ENCODE data around the gene OTOP2.

The OTOP2 gene

DNA sequence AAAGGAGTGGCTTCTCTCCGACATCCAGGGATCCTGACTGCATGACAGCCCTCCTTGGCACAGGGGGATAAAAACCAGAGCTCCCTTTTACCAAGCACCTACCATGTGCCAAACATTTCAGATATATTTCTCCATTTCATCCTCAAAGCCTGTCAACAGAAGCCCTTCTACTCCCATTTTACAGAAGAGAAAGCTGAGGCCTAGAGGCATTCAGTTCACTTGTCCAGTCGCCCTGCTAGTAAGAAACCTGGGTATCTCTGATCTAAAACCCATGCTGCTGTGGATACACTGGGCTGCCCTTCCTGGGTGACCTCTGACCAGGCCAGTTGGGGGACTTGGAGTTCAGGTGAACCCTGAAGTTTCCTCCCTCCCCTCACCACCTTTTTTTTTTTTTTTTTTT is 45.4 kb upstream of the OTOP2 start:
- POLR2A ChIA-PET, result interaction anchor here (1.5 kb wide), 1 partner anchor 134 kb away, joined by 6 read pairs; the partner anchor contains the start of gene MRPL58
- no peak for DNase-seq (ENCODE audit: extremely low spot score)
- CTCF ChIA-PET, result interaction anchor here (1.2 kb wide), 1 partner anchor 82 kb away, joined by 3 read pairs; no protein-coding TSS in a partner anchor
- TF ChIP-seq L3MBTL2 (conservative IDR thresholded peaks at IDR 0.05) (no peak), BHLHE40 (IDR thresholded peaks at IDR 0.05; ENCODE audit: borderline replicate concordance) (no peak), ELF4 (IDR thresholded peaks at IDR 0.05) (no peak), FOXM1 (IDR thresholded peaks at IDR 0.05; ENCODE audit: borderline replicate concordance) (no peak), FOXA1 (IDR thresholded peaks at IDR 0.05) (no peak), ZNF384 (IDR thresholded peaks at IDR 0.05) (no peak), TARDBP (IDR thresholded peaks at IDR 0.05) (no peak), LEF1 (IDR thresholded peaks at IDR 0.05; ENCODE audit: borderline replicate concordance) (no peak), CTBP1 (IDR thresholded peaks at IDR 0.05; ENCODE audit: borderline replicate concordance) (no peak), SUZ12 (IDR thresholded peaks at IDR 0.05) (no peak), SP1 (IDR thresholded peaks at IDR 0.05) (no peak), HDGF (IDR thresholded peaks at IDR 0.05; ENCODE audit: borderline replicate concordance) (no peak), ARNT (IDR thresholded peaks at IDR 0.05) (no peak), FOXK2 (IDR thresholded peaks at IDR 0.05) (no peak)
- TF ChIP-seq, protein P1, sequence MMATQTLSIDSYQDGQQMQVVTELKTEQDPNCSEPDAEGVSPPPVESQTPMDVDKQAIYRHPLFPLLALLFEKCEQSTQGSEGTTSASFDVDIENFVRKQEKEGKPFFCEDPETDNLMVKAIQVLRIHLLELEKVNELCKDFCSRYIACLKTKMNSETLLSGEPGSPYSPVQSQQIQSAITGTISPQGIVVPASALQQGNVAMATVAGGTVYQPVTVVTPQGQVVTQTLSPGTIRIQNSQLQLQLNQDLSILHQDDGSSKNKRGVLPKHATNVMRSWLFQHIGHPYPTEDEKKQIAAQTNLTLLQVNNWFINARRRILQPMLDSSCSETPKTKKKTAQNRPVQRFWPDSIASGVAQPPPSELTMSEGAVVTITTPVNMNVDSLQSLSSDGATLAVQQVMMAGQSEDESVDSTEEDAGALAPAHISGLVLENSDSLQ (IDR thresholded peaks at IDR 0.05), result no peak

DNA sequence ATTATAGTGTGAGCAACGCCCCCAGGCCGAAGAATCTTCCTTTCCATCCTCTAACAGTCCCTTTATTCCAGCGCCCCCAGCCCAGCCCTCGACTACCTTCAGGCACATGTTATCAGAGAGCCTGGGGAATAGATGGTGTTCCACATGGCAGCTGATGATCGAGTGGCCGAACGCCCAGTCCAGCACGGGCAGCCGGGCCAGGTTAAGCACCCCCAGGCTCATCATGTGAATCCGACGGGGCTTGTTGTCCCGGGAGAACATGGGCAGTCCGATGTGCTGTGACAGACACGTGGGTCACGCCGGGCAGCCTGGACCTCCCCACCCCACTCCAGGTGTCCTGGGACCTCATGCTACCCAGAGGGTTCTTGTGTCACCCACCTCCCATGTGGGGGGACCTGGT is 44.8 kb upstream of the OTOP2 start:
- no peak for TF ChIP-seq FOXA1 (IDR thresholded peaks at IDR 0.05)
- ChIA-PET POLR2A (interaction anchor here (1.3 to 1.5 kb wide), 2 partner anchors 133 kb away, joined by 3 to 6 read pairs; partner anchors contain the start of gene MRPL58), CTCF (interaction anchor here (1.5 kb wide), 1 partner anchor 14 kb away, joined by 3 read pairs; no protein-coding TSS in a partner anchor)
- no peak for DNase-seq (ENCODE audit: extremely low spot score)

DNA sequence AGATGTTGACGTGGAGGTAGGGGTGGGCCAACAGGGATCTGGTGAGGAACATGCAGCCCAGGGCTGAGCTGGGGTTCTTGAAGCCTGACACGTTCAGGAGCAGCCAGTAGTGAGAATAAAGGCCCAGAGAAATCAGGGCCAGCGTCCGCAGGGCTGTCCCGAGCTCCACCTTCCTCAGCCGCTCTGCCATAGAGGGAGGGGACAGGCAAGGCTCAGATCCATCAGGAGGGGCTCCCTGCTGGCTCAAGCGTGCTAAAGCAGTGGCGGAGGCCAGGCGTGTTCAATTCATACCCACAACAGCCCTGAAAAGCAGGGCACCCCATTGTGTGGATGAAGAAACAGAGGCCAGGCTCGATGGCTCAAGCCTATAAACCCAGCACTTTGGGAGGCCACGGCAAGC is 43.0 kb upstream of the OTOP2 start:
- POLR2A ChIA-PET, result interaction anchor here (0.5 to 1.5 kb wide), 2 partner anchors 8 kb away, joined by 4 to 16 read pairs; partner anchors contain the start of gene FDXR
- no peak for TF ChIP-seq HDGF (IDR thresholded peaks at IDR 0.05; ENCODE audit: borderline replicate concordance)
- TF ChIP-seq NFRKB (IDR thresholded peaks at IDR 0.05), result no peak
- no peak for TF ChIP-seq ARNT (IDR thresholded peaks at IDR 0.05)
- CTCF ChIA-PET, result no interaction called here
- no peak for DNase-seq (ENCODE audit: extremely low spot score)

DNA sequence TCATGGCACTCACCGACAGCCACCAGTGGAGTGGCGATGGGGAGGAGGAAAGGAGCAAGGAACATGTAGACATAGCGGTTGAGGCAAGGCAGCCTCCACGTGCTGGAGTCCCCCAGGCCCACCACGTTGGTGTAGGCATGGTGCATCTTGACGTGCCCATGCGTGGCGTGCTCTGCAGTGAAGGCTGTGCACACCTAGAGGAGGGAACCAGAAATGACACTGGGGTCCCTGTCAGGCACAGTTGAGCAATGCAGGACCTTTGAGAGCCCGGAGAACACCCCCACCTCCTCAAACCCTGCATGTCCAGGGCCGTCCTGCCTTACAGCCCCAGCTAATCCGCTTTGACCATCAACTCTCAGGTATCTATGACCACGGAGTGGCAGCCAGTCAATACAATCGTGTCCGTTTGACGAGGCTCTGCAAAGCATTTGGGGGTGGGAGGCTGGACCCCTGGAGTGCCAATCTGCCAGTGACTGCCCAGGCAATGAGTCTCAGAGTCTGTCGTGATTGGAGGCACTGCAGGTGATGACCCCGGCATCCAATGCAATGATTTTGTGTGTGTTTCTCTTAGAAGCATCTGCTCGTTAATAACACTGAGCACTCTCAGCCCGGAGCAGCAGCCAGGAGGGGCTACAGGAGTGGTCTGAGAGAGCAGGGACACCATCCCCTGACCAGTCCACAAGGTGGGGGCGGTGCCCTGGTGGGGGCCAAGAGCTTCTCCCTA is 41.4 kb upstream of the OTOP2 start:
- no peak for DNase-seq (ENCODE audit: extremely low spot score)
- ChIA-PET CTCF (interaction anchor here (0.6 kb wide), 1 partner anchor 286 kb away, joined by 3 read pairs; no protein-coding TSS in a partner anchor), POLR2A (interaction anchor here (1.5 kb wide), 1 partner anchor 10 kb away, joined by 16 read pairs; the partner anchor contains the start of gene FDXR)
- TF ChIP-seq SUZ12 (IDR thresholded peaks at IDR 0.05) (no peak), TARDBP (IDR thresholded peaks at IDR 0.05) (no peak), ARNT (IDR thresholded peaks at IDR 0.05) (no peak), ELF4 (IDR thresholded peaks at IDR 0.05) (no peak), FOXM1 (IDR thresholded peaks at IDR 0.05; ENCODE audit: borderline replicate concordance) (no peak), LEF1 (IDR thresholded peaks at IDR 0.05; ENCODE audit: borderline replicate concordance) (no peak), FOXK2 (IDR thresholded peaks at IDR 0.05) (no peak), SP1 (IDR thresholded peaks at IDR 0.05) (no peak), FOXA1 (IDR thresholded peaks at IDR 0.05) (no peak), NFRKB (IDR thresholded peaks at IDR 0.05) (no peak), CTBP1 (IDR thresholded peaks at IDR 0.05; ENCODE audit: borderline replicate concordance) (no peak), HDGF (IDR thresholded peaks at IDR 0.05; ENCODE audit: borderline replicate concordance) (no peak), BHLHE40 (IDR thresholded peaks at IDR 0.05; ENCODE audit: borderline replicate concordance) (no peak), ZNF384 (IDR thresholded peaks at IDR 0.05) (no peak), L3MBTL2 (conservative IDR thresholded peaks at IDR 0.05) (no peak)
- TF ChIP-seq, protein P1 (IDR thresholded peaks at IDR 0.05), result no peak

- CTCF ChIA-PET, result no interaction called here
- DNase-seq (ENCODE audit: extremely low spot score), result no peak
- POLR2A ChIA-PET, result no interaction called here
- TF ChIP-seq FOXM1 (IDR thresholded peaks at IDR 0.05; ENCODE audit: borderline replicate concordance), result no peak
- no peak for TF ChIP-seq ARNT (IDR thresholded peaks at IDR 0.05)
- no peak for TF ChIP-seq ELF4 (IDR thresholded peaks at IDR 0.05)
- no peak for TF ChIP-seq SP1 (IDR thresholded peaks at IDR 0.05)
- TF ChIP-seq SUZ12 (IDR thresholded peaks at IDR 0.05), result no peak
- no peak for TF ChIP-seq CTBP1 (IDR thresholded peaks at IDR 0.05; ENCODE audit: borderline replicate concordance)
- TF ChIP-seq ZNF384 (IDR thresholded peaks at IDR 0.05), result no peak
- no peak for TF ChIP-seq HDGF (IDR thresholded peaks at IDR 0.05; ENCODE audit: borderline replicate concordance)
- TF ChIP-seq FOXA1 (IDR thresholded peaks at IDR 0.05), result no peak
- TF ChIP-seq, protein P1 (IDR thresholded peaks at IDR 0.05), result no peak
Measured at GRCh38 chr17:74883241-74883745, 40.8 kb upstream of the OTOP2 start.

DNA sequence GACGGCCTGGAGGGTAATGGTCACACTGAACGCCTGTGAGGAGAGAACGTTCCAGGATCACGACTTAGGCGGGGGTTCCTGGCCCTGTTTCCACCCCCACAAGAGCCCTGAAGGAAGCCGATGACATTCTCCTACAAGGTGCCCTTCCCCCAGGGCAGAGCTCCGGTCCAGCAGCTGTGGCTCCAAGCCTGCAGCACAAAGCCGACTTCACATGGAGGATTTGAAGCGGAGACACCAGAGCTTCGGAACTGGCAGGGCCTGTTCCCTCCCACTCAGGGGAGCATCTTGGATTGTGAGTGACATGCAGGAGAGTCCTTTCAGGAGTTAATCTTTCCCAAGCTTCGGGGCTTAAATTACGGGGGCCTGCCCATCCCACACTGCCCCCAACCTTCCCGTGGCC is 35.6 kb upstream of the OTOP2 start:
- TF ChIP-seq, protein P1 (IDR thresholded peaks at IDR 0.05), result no peak
- TF ChIP-seq ZNF384 (IDR thresholded peaks at IDR 0.05), result no peak
- no peak for TF ChIP-seq FOXM1 (IDR thresholded peaks at IDR 0.05; ENCODE audit: borderline replicate concordance)
- TF ChIP-seq FOXA1 (IDR thresholded peaks at IDR 0.05), result no peak
- no peak for TF ChIP-seq FOXK2 (IDR thresholded peaks at IDR 0.05)
- no peak for TF ChIP-seq SP1 (IDR thresholded peaks at IDR 0.05)
- TF ChIP-seq HDGF (IDR thresholded peaks at IDR 0.05; ENCODE audit: borderline replicate concordance), result no peak
- no peak for TF ChIP-seq LEF1 (IDR thresholded peaks at IDR 0.05; ENCODE audit: borderline replicate concordance)
- no peak for TF ChIP-seq NFRKB (IDR thresholded peaks at IDR 0.05)
- TF ChIP-seq CTBP1 (IDR thresholded peaks at IDR 0.05; ENCODE audit: borderline replicate concordance), result no peak
- no peak for TF ChIP-seq L3MBTL2 (conservative IDR thresholded peaks at IDR 0.05)
- TF ChIP-seq ARNT (IDR thresholded peaks at IDR 0.05), result no peak
- TF ChIP-seq SUZ12 (IDR thresholded peaks at IDR 0.05), result no peak
- no peak for TF ChIP-seq ELF4 (IDR thresholded peaks at IDR 0.05)
- no peak for TF ChIP-seq TARDBP (IDR thresholded peaks at IDR 0.05)
- no peak for TF ChIP-seq BHLHE40 (IDR thresholded peaks at IDR 0.05; ENCODE audit: borderline replicate concordance)
- DNase-seq (ENCODE audit: extremely low spot score), result no peak
- ChIA-PET CTCF (interaction anchor here (0.6 kb wide), 1 partner anchor 221 kb away, joined by 3 read pairs; the partner anchor contains the start of gene ARMC7), POLR2A (interaction anchor here (1.9 to 2.8 kb wide), 2 partner anchors 14 to 16 kb away, joined by 4 to 19 read pairs; partner anchors contain the start of gene FDXR)
